Esophagus squamous epithelium (tissue), 4 donors: ENCODE data around the gene IMPG2.

Source experiments
- POLR2A ChIP-seq, 4 donors: fragments of 450-650 bp; IDR thresholded peaks; one replicate each; pipeline ENCODE4 v1.6.1; 2017; ENCODE audit warnings: antibody characterized with exemption in 4 of 4, mild to moderate bottlenecking in 4 of 4, moderate library complexity in 3 of 4
- TF ChIP-seq, protein P1 (sequence below), 6 experiments: fragments of 450-650 bp in 4 of 6; fragments of 200-600 bp in 2 of 6; sonication (generic) in 2 of 6; IDR thresholded peaks; one replicate each; pipeline ENCODE4 v1.5.1; 2016 to 2019; ENCODE audit warnings: antibody characterized with exemption in 6 of 6, mild to moderate bottlenecking in 4 of 6, moderate library complexity in 4 of 6

DNA sequence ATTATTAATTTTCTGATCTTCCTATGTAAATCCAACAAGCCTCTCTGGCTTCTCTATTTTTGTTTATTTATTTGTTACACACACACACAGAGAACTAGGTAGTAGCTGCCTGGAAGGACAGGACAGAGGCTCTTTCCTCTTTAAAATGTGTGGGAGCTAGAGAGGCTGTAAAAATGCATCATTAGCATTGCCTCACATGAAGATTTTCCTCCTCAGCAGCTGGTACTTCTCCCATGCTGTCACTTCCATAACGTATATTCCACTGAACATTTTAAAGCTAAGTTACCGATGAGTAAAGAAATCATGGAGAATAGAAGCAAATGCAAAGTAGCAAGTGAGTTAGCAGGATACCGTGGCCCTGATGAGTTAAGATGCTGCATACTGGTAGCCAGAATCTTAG, 63.9 kb downstream of the IMPG2 start:
- TF ChIP-seq, protein P1, sequence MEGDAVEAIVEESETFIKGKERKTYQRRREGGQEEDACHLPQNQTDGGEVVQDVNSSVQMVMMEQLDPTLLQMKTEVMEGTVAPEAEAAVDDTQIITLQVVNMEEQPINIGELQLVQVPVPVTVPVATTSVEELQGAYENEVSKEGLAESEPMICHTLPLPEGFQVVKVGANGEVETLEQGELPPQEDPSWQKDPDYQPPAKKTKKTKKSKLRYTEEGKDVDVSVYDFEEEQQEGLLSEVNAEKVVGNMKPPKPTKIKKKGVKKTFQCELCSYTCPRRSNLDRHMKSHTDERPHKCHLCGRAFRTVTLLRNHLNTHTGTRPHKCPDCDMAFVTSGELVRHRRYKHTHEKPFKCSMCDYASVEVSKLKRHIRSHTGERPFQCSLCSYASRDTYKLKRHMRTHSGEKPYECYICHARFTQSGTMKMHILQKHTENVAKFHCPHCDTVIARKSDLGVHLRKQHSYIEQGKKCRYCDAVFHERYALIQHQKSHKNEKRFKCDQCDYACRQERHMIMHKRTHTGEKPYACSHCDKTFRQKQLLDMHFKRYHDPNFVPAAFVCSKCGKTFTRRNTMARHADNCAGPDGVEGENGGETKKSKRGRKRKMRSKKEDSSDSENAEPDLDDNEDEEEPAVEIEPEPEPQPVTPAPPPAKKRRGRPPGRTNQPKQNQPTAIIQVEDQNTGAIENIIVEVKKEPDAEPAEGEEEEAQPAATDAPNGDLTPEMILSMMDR (IDR thresholded peaks at IDR 0.05) = no peak
- TF ChIP-seq POLR2A (IDR thresholded peaks at IDR 0.05) = no peak
